KMS-11 (cell line): Measurements from ENCODE around the gene NUDT12.

Source experiments
- H2AFZ ChIP-seq: fragments of 200-600 bp; sonication (generic); 2 replicates; pipeline ENCODE4 v1.6.1; 2016; ENCODE audit warnings: antibody characterized with exemption, mixed run types, low read depth
- H3K27ac ChIP-seq: fragments of 200-600 bp; sonication (generic); 2 replicates; pipeline ENCODE4 v1.6.1; 2016; ENCODE audit warnings: mild to moderate bottlenecking, mixed run types
- H3K27me3 ChIP-seq: fragments of 200-600 bp; sonication (generic); 2 replicates; pipeline ENCODE4 v1.6.1; 2017; ENCODE audit warnings: mild to moderate bottlenecking, low read depth, mixed run types, moderate library complexity; ENCODE audit not compliant: insufficient read depth
- H3K36me3 ChIP-seq: fragments of 200-600 bp; sonication (generic); 2 replicates; pipeline ENCODE4 v1.6.1; 2017; ENCODE audit warnings: mild to moderate bottlenecking, mixed run types; ENCODE audit not compliant: insufficient read depth
- H3K4me1 ChIP-seq: fragments of 200-600 bp; sonication (generic); 2 replicates; pipeline ENCODE4 v1.6.1; 2016; ENCODE audit warnings: mild to moderate bottlenecking, low read depth, mixed run types; ENCODE audit not compliant: poor library complexity, severe bottlenecking
- H3K4me2 ChIP-seq: fragments of 200-600 bp; sonication (generic); 2 replicates; pipeline ENCODE4 v1.7.0; 2016; ENCODE audit warnings: mild to moderate bottlenecking, mixed run types
- H3K4me3 ChIP-seq: fragments of 200-600 bp; sonication (generic); IDR thresholded peaks from 2 replicates; pipeline ENCODE4 v1.6.1; 2017; ENCODE audit warnings: low read depth, low read length, mixed read lengths; ENCODE audit not compliant: insufficient read depth
- H3K79me2 ChIP-seq: fragments of 200-600 bp; sonication (generic); 2 replicates; pipeline ENCODE4 v1.6.1; 2016; ENCODE audit warnings: low read depth, mixed run types; ENCODE audit not compliant: insufficient read depth
- H3K9ac ChIP-seq: fragments of 200-600 bp; sonication (generic); 2 replicates; pipeline ENCODE4 v1.6.1; 2016; ENCODE audit warnings: mild to moderate bottlenecking, mixed run types
- H4K20me1 ChIP-seq: fragments of 200-600 bp; sonication (generic); 2 replicates; pipeline ENCODE4 v1.6.1; 2016; ENCODE audit warnings: mild to moderate bottlenecking, mixed run types; ENCODE audit not compliant: insufficient read depth
- CTCF ChIP-seq: fragments of 200-600 bp; sonication (generic); conservative IDR thresholded peaks from 2 replicates; pipeline ENCODE4 v1.6.1; 2017; ENCODE audit warnings: low read depth, mild to moderate bottlenecking, antibody characterized with exemption, low read length, moderate library complexity, mixed read lengths

The NUDT12 gene

GRCh38 chr5:103601314-103601713 is 38.7 kb upstream of the NUDT12 start:
- Histone ChIP-seq H3K9ac (no peak overlapping the region), H3K27ac (no peak overlapping the region), H4K20me1 (no peaks in the 10 kb centered on the region), H3K79me2 (no peaks in the 10 kb centered on the region), H3K27me3 (no peaks in the 10 kb centered on the region), H3K4me1 (no peaks in the 10 kb centered on the region), H3K4me2 (no peak overlapping the region), H3K4me3 (no peak overlapping the region), H3K36me3 (no peaks in the 10 kb centered on the region), H2AFZ (no peak overlapping the region)
- TF ChIP-seq CTCF = no peak

- Histone ChIP-seq H3K4me3 (no peak overlapping the region), H3K27ac (no peak overlapping the region), H3K36me3 (no peaks in the 10 kb centered on the region), H3K27me3 (no peaks in the 10 kb centered on the region), H4K20me1 (no peaks in the 10 kb centered on the region), H3K4me1 (no peaks in the 10 kb centered on the region), H2AFZ (no peak overlapping the region), H3K4me2 (no peak overlapping the region), H3K79me2 (no peaks in the 10 kb centered on the region), H3K9ac (no peak overlapping the region)
- no peak for TF ChIP-seq CTCF
Measured at GRCh38 chr5:103600086-103600485, 37.5 kb upstream of the NUDT12 start.

GRCh38 chr5:103598997-103599566 is 36.5 kb upstream of the NUDT12 start:
- no peak overlapping the region for H3K4me3 ChIP-seq
- no peak overlapping the region for H2AFZ ChIP-seq
- no peaks in the 10 kb centered on the region for H3K4me1 ChIP-seq
- no peaks in the 10 kb centered on the region for H3K79me2 ChIP-seq
- H4K20me1 ChIP-seq = no peaks in the 10 kb centered on the region
- H3K36me3 ChIP-seq = no peaks in the 10 kb centered on the region
- no peak overlapping the region for H3K4me2 ChIP-seq
- no peaks in the 10 kb centered on the region for H3K27me3 ChIP-seq
- no peak for TF ChIP-seq CTCF
- no peak overlapping the region for H3K9ac ChIP-seq
- H3K27ac ChIP-seq = no peak overlapping the region

- no peak overlapping the region for H3K4me2 ChIP-seq
- no peak for TF ChIP-seq CTCF
- no peak overlapping the region for H3K27ac ChIP-seq
- H3K27me3 ChIP-seq = no peaks in the 10 kb centered on the region
- no peaks in the 10 kb centered on the region for H3K36me3 ChIP-seq
- H3K79me2 ChIP-seq = no peaks in the 10 kb centered on the region
- no peaks in the 10 kb centered on the region for H3K4me1 ChIP-seq
- H3K9ac ChIP-seq = no peak overlapping the region
- H3K4me3 ChIP-seq = no peak overlapping the region
- H4K20me1 ChIP-seq = no peaks in the 10 kb centered on the region
- no peak overlapping the region for H2AFZ ChIP-seq
Measured at GRCh38 chr5:103590221-103590620, 27.6 kb upstream of the NUDT12 start.
